Sigmoid colon (tissue), 7 donors: ENCODE results near the gene SERP2. TPM values are rescaled to one million over a fixed set of nuclear protein-coding genes. Genes with fewer than 3 reads are reported as not detected.

Source experiments
- DNase-seq: peaks from one replicate; pipeline ENCODE4 v3.0.0-alpha.2; 2019
- H3K27ac ChIP-seq, 4 donors: fragments of 200-600 bp; sonication (generic); one replicate each; pipeline ENCODE4 v1.5.1; 2016 to 2019; ENCODE audit warnings: mild to moderate bottlenecking in 1 of 4
- H3K27me3 ChIP-seq, 3 donors: fragments of 200-600 bp; sonication (generic); one replicate each; pipeline ENCODE4 v1.5.1; 2019; ENCODE audit warnings: mild to moderate bottlenecking in 1 of 3
- H3K36me3 ChIP-seq, 4 donors: fragments of 200-600 bp; sonication (generic); one replicate each; pipeline ENCODE4 v1.5.1; 2016 to 2019
- H3K4me1 ChIP-seq, 4 donors: fragments of 200-600 bp; sonication (generic); one replicate each; pipeline ENCODE4 v1.5.1; 2017 to 2019
- H3K4me3 ChIP-seq, 4 donors: fragments of 200-600 bp; sonication (generic); one replicate each; pipeline ENCODE4 v1.5.1; 2017 to 2019; ENCODE audit warnings: mild to moderate bottlenecking in 2 of 4, moderate library complexity in 1 of 4
- H3K9me3 ChIP-seq, 4 donors: fragments of 200-600 bp in 3 of 4; sonication (generic) in 3 of 4; one replicate each; pipeline versions ENCODE4 v1.5.1 to v1.6.1; 2013 to 2019
- CTCF ChIP-seq, 4 experiments: fragments of 450-650 bp in 3 of 4; fragments of 200-600 bp in 1 of 4; IDR thresholded peaks; one replicate each; pipeline ENCODE4 v1.5.1; 2016 to 2019; ENCODE audit warnings: antibody characterized with exemption in 4 of 4, mild to moderate bottlenecking in 3 of 4, moderate library complexity in 2 of 4
- EP300 ChIP-seq, 4 donors: sonication (generic); formaldehyde crosslinking; IDR thresholded peaks; one replicate each; pipeline ENCODE4 v1.6.1; 2017; ENCODE audit warnings: antibody characterized with exemption in 4 of 4
- POLR2A ChIP-seq, 2 donors: fragments of 450-650 bp; IDR thresholded peaks; one replicate each; pipeline ENCODE4 v1.6.1; 2016; ENCODE audit warnings: antibody characterized with exemption in 2 of 2, mild to moderate bottlenecking in 2 of 2, moderate library complexity in 2 of 2
- POLR2AphosphoS5 ChIP-seq, 4 donors: sonication (generic); formaldehyde crosslinking; IDR thresholded peaks; one replicate each; pipeline ENCODE4 v1.6.1; 2017; ENCODE audit warnings: antibody characterized with exemption in 4 of 4
- WGBS, 2 donors: extraction: QIAGEN DNeasy Blood & Tissue Kit; methylation state at CpG; one replicate each; pipeline ENCODE4 v1.1.7; 2013; 5-methylcytosine and 5-hydroxymethylcytosine counted together
- intact Hi-C: fragments of 100-400 bp; cut with DNase I; formaldehyde crosslinking; loops from one replicate; pipeline ENCODE4 v1.15.1; 2023
- polyA plus RNA-seq, 3 donors: library from polyadenylated mRNA; stranded (reverse); fragments of 200-250 nt; gene quantifications; one replicate each; pipeline ENCODE4 v1.2.3, GENCODE V29; 2013
- total RNA-seq, 4 donors: library from RNA; depleted of rRNA; stranded (reverse); fragments of >200 nt; gene quantifications; one replicate each; pipeline ENCODE4 v1.1.0, GENCODE V29; 2016
- donor health status: healthy with polysubstance abuse.
- donor health status: Bipolar disorder and iron deficiency.
- donor health status: healthy.

Gene SERP2
- total and polyA plus RNA-seq, 7 donors, result 3.2 to 9.6 (median 6.9) TPM

- DNase-seq, result no peak
- no peaks in the 10 kb centered on the region for H3K9me3 ChIP-seq
- 94 to 95% methylated on average over 7 of the region's 7 CpGs for WGBS, 2 donors
Measured at GRCh38 chr13:44407891-44408290, 34.3 kb downstream of the SERP2 start.

GRCh38 chr13:44409595-44409994, 36.0 kb downstream of the SERP2 start:
- Histone ChIP-seq H3K36me3 (no peaks in the 10 kb centered on the region), H3K27ac (no peak overlapping the region), H3K27me3 (no peaks in the 10 kb centered on the region), H3K4me1 (no peaks in the 10 kb centered on the region), H3K4me3 (no peak overlapping the region), H3K9me3 (no peaks in the 10 kb centered on the region)
- intact Hi-C loops, result no loop called here
- WGBS, 2 donors, result 77 to 93% methylated on average over 4 of the region's 4 CpGs
- TF ChIP-seq POLR2AphosphoS5 (IDR thresholded peaks at IDR 0.05) (no peak), POLR2A (IDR thresholded peaks at IDR 0.05) (no peak), CTCF (IDR thresholded peaks at IDR 0.05) (no peak), EP300 (IDR thresholded peaks at IDR 0.05) (no peak)
- no peak for DNase-seq

More at GRCh38 chr13:44407891-44408290, 34.3 kb downstream of the SERP2 start:
- H3K4me3 ChIP-seq, result no peak overlapping the region
- TF ChIP-seq EP300 (IDR thresholded peaks at IDR 0.05) (no peak), POLR2AphosphoS5 (IDR thresholded peaks at IDR 0.05) (no peak), CTCF (IDR thresholded peaks at IDR 0.05) (no peak), POLR2A (IDR thresholded peaks at IDR 0.05) (no peak)
- H3K27me3 ChIP-seq, result no peaks in the 10 kb centered on the region
- intact Hi-C loops, result no loop called here
- no peaks in the 10 kb centered on the region for H3K4me1 ChIP-seq
- no peaks in the 10 kb centered on the region for H3K36me3 ChIP-seq
- no peak overlapping the region for H3K27ac ChIP-seq

- Histone ChIP-seq H3K36me3 (no peaks in the 10 kb centered on the region), H3K4me1 (no peaks in the 10 kb centered on the region), H3K4me3 (no peak overlapping the region), H3K27me3 (no peaks in the 10 kb centered on the region), H3K27ac (no peak overlapping the region), H3K9me3 (no peaks in the 10 kb centered on the region)
- intact Hi-C loops, result no loop called here
- TF ChIP-seq POLR2A (IDR thresholded peaks at IDR 0.05) (no peak), EP300 (IDR thresholded peaks at IDR 0.05) (no peak), CTCF (IDR thresholded peaks at IDR 0.05) (no peak), POLR2AphosphoS5 (IDR thresholded peaks at IDR 0.05) (no peak)
- DNase-seq, result no peak
- 61 to 79% methylated on average over 6 of the region's 6 CpGs for WGBS, 2 donors
Measured at GRCh38 chr13:44410328-44410859, 36.8 kb downstream of the SERP2 start.

GRCh38 chr13:44411841-44412240, 38.2 kb downstream of the SERP2 start:
- H3K9me3 ChIP-seq, result no peaks in the 10 kb centered on the region
- H3K4me1 ChIP-seq, result no peaks in the 10 kb centered on the region
- H3K4me3 ChIP-seq, result no peak overlapping the region
- H3K27ac ChIP-seq, result no peak overlapping the region
- DNase-seq, result no peak
- WGBS, 2 donors, result 66 to 88% methylated on average over 2 of the region's 2 CpGs
- H3K36me3 ChIP-seq, result no peaks in the 10 kb centered on the region
- intact Hi-C loops, result no loop called here
- H3K27me3 ChIP-seq, result no peaks in the 10 kb centered on the region
- no peak for TF ChIP-seq POLR2A (IDR thresholded peaks at IDR 0.05)
- no peak for TF ChIP-seq CTCF (IDR thresholded peaks at IDR 0.05)
- no peak for TF ChIP-seq POLR2AphosphoS5 (IDR thresholded peaks at IDR 0.05)
- TF ChIP-seq EP300 (IDR thresholded peaks at IDR 0.05), result no peak

- WGBS, 2 donors, result 83 to 89% methylated on average over 16 of the region's 16 CpGs
- Histone ChIP-seq H3K9me3 (no peaks in the 10 kb centered on the region), H3K27me3 (no peaks in the 10 kb centered on the region), H3K4me3 (no peak overlapping the region), H3K27ac (no peak overlapping the region), H3K36me3 (no peaks in the 10 kb centered on the region), H3K4me1 (no peaks in the 10 kb centered on the region)
- intact Hi-C loops, result no loop called here
- TF ChIP-seq EP300 (IDR thresholded peaks at IDR 0.05), result no peak
- no peak for TF ChIP-seq POLR2A (IDR thresholded peaks at IDR 0.05)
- TF ChIP-seq CTCF (IDR thresholded peaks at IDR 0.05), result no peak
- TF ChIP-seq POLR2AphosphoS5 (IDR thresholded peaks at IDR 0.05), result no peak
- DNase-seq, result no peak
Measured at GRCh38 chr13:44412346-44412935, 38.8 kb downstream of the SERP2 start.
